Measurements from ENCODE around the gene SYCE3.

DNA sequence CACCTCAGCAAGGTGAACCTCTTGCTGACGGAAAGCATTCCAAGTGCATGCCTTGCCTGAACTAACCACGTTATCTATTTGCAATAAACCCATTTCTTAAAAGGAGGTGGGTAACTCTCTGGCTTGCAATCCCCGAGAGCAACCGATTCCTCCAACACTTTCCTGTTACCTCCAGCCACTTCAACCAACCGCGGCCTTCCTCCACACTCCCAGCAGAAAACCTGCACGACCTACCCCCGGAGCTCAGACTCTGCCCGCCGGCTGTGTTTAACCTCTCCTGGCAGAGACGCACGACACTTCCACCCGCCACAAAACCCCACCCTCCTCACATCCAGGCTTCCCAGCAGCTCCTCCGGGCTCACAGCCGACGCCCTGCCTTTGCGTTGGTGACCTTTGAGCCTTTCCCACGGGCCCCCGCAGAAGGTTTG, 38.0 kb downstream of the SYCE3 start:
- TF ChIP-seq EZH2phosphoT487 (IDR thresholded peaks at IDR 0.05; ENCODE audit: borderline replicate concordance, low read depth): no peak
- TF ChIP-seq, protein P1, sequence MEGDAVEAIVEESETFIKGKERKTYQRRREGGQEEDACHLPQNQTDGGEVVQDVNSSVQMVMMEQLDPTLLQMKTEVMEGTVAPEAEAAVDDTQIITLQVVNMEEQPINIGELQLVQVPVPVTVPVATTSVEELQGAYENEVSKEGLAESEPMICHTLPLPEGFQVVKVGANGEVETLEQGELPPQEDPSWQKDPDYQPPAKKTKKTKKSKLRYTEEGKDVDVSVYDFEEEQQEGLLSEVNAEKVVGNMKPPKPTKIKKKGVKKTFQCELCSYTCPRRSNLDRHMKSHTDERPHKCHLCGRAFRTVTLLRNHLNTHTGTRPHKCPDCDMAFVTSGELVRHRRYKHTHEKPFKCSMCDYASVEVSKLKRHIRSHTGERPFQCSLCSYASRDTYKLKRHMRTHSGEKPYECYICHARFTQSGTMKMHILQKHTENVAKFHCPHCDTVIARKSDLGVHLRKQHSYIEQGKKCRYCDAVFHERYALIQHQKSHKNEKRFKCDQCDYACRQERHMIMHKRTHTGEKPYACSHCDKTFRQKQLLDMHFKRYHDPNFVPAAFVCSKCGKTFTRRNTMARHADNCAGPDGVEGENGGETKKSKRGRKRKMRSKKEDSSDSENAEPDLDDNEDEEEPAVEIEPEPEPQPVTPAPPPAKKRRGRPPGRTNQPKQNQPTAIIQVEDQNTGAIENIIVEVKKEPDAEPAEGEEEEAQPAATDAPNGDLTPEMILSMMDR (IDR thresholded peaks at IDR 0.05): no peak
- TF ChIP-seq, protein P2, sequence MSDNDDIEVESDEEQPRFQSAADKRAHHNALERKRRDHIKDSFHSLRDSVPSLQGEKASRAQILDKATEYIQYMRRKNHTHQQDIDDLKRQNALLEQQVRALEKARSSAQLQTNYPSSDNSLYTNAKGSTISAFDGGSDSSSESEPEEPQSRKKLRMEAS (IDR thresholded peaks at IDR 0.05; ENCODE audit: low read depth): no peak
